ENCODE measurements around the gene IMPACT.

Gene IMPACT

GRCh38 chr18:24427484-24427883, 1.0 kb downstream of the IMPACT start:
- DNase-seq: no peak

- DNase-seq: no peak
Measured at GRCh38 chr18:24428709-24429108, 2.2 kb downstream of the IMPACT start.

GRCh38 chr18:24429188-24429587, 2.7 kb downstream of the IMPACT start:
- DNase-seq: no peak

- DNase-seq: no peak
Measured at GRCh38 chr18:24432618-24433017, 6.1 kb downstream of the IMPACT start.

- DNase-seq: no peak
Measured at GRCh38 chr18:24436939-24437338, 10.5 kb downstream of the IMPACT start.

GRCh38 chr18:24443870-24444269, 17.4 kb downstream of the IMPACT start:
- DNase-seq: no peak

- no peak for DNase-seq
Measured at GRCh38 chr18:24446453-24446852, 20.0 kb downstream of the IMPACT start.

GRCh38 chr18:24446953-24447538, 20.6 kb downstream of the IMPACT start:
- no peak for DNase-seq

- DNase-seq: no peak
Measured at GRCh38 chr18:24447961-24448360, 21.5 kb downstream of the IMPACT start.

GRCh38 chr18:24456549-24456948, 30.1 kb downstream of the IMPACT start:
- DNase-seq: no peak

GRCh38 chr18:24459772-24460171, 33.3 kb downstream of the IMPACT start:
- no peak for DNase-seq

- no peak for DNase-seq
Measured at GRCh38 chr18:24460388-24460787, 33.9 kb downstream of the IMPACT start, which contains the start of gene HRH4. HRH4 (plus strand) TSS chr18:24460637; CDS start chr18:24460729, 92 bp downstream.

- no peak for DNase-seq
Measured at GRCh38 chr18:24461996-24462395, 35.5 kb downstream of the IMPACT start.

GRCh38 chr18:24462838-24463775, 36.6 kb downstream of the IMPACT start:
- no peak for DNase-seq

GRCh38 chr18:24465486-24465885, 39.0 kb downstream of the IMPACT start:
- no peak for DNase-seq

- DNase-seq: no peak
Measured at GRCh38 chr18:24466771-24467170, 40.3 kb downstream of the IMPACT start.

GRCh38 chr18:24470022-24470618, 43.6 kb downstream of the IMPACT start:
- no peak for DNase-seq

GRCh38 chr18:24470805-24471204, 44.3 kb downstream of the IMPACT start:
- DNase-seq: no peak

- no peak for DNase-seq
Measured at GRCh38 chr18:24472591-24472990, 46.1 kb downstream of the IMPACT start.

- no peak for DNase-seq
Measured at GRCh38 chr18:24474406-24474805, 47.9 kb downstream of the IMPACT start.

GRCh38 chr18:24475926-24476589, 49.6 kb downstream of the IMPACT start:
- no peak for DNase-seq

GRCh38 chr18:24479371-24479770, 52.9 kb downstream of the IMPACT start:
- DNase-seq: no peak

GRCh38 chr18:24482821-24483220, 56.4 kb downstream of the IMPACT start:
- no peak for DNase-seq

Measured in activated gamma-delta T cell treated with Interleukin-2 at 50 U/mL for 16 hours (primary cell).